A673 (cell line): ENCODE measurements around the gene TADA3. TPM values are rescaled to one million over a fixed set of nuclear protein-coding genes. Genes with fewer than 3 reads are reported as not detected.
A peak's percentile ranks its signal among the peaks of the same experiment; 100 is the strongest.

Source experiments
- BruUV-seq: library from RNA; stranded (reverse); fragments of 400-500 nt; replicated peaks from 2 replicates; lab custom pipeline; 2021; lab: Mats Ljungman, UMichigan
- CTCF ChIA-PET: fragments of 300-600 bp; sonication (Branson Sonifier 250); formaldehyde crosslinking; loops from one replicate; lab custom pipeline; 2022; ENCODE audit warnings: antibody characterized with exemption; lab: Charles Lee
- POLR2A ChIA-PET: fragments of 300-600 bp; sonication (Branson Sonifier 250); formaldehyde crosslinking; loops from one replicate; lab custom pipeline; 2022; ENCODE audit warnings: antibody characterized with exemption; ENCODE audit not compliant: low non-redundant PET; lab: Charles Lee
- DNase-seq: peaks from one replicate; pipeline ENCODE4 v3.0.0-alpha.2; 2015; ENCODE audit warnings: low spot score
- H3K27ac ChIP-seq: fragments of 200-600 bp; sonication (generic); 2 replicates; pipeline ENCODE4 v1.5.1; 2016; ENCODE audit warnings: mixed run types, low read depth, mild to moderate bottlenecking, mixed read lengths, antibody characterized with exemption, low read length; ENCODE audit not compliant: poor library complexity, severe bottlenecking
- H3K27me3 ChIP-seq: fragments of 200-600 bp; sonication (generic); replicated peaks from 2 replicates; pipeline ENCODE4 v1.6.1; 2017; ENCODE audit warnings: mixed run types, low read depth, mild to moderate bottlenecking, mixed read lengths, antibody characterized with exemption, low read length; ENCODE audit not compliant: insufficient read depth, poor library complexity
- H3K36me3 ChIP-seq: fragments of 200-600 bp; sonication (generic); 2 replicates; pipeline ENCODE4 v1.6.1; 2016; ENCODE audit warnings: mixed run types, mild to moderate bottlenecking, mixed read lengths, antibody characterized with exemption, low read length; ENCODE audit not compliant: insufficient read depth, poor library complexity, severe bottlenecking
- H3K4me1 ChIP-seq: fragments of 200-600 bp; sonication (generic); 2 replicates; pipeline ENCODE4 v1.6.1; 2017; ENCODE audit warnings: mixed run types, mild to moderate bottlenecking, mixed read lengths, antibody characterized with exemption, low read length; ENCODE audit not compliant: insufficient read depth, poor library complexity, severe bottlenecking
- H3K4me3 ChIP-seq: fragments of 200-600 bp; sonication (generic); 2 replicates; pipeline ENCODE4 v1.5.1; 2016; ENCODE audit warnings: low read depth, mixed run types, mild to moderate bottlenecking, mixed read lengths, low read length; ENCODE audit not compliant: poor library complexity, severe bottlenecking
- H3K9me3 ChIP-seq: fragments of 200-600 bp; sonication (generic); 2 replicates; pipeline ENCODE4 v1.6.1; 2016; ENCODE audit warnings: mixed run types, low read depth, mild to moderate bottlenecking, mixed read lengths, antibody characterized with exemption, low read length; ENCODE audit not compliant: poor library complexity, severe bottlenecking
- CTCF ChIP-seq: fragments of 300-800, 200-600 bp; sonication (generic); conservative IDR thresholded peaks from 2 replicates; pipeline ENCODE4 v1.5.1; 2017; ENCODE audit warnings: low read depth, mild to moderate bottlenecking, antibody characterized with exemption, low read length, moderate library complexity, mixed read lengths
- EZH2 ChIP-seq: fragments of 200-600 bp; sonication (generic); IDR thresholded peaks from 2 replicates; pipeline ENCODE4 v1.6.1; 2017; ENCODE audit warnings: borderline replicate concordance, low read depth, mild to moderate bottlenecking, mixed read lengths, antibody characterized with exemption, low read length; ENCODE audit not compliant: poor library complexity, severe bottlenecking
- intact Hi-C: fragments of 100-400 bp; cut with micrococcal nuclease; formaldehyde crosslinking; loops from one replicate; pipeline ENCODE4 v1.10.0; 2022; ENCODE audit not compliant: unreplicated experiment
- total RNA-seq: library from RNA; stranded (reverse); gene quantifications from 2 replicates; pipeline ENCODE4 v1.2.3, GENCODE V29; 2021

Gene TADA3
- total RNA-seq, 1 experiment from 2014 or later: 46.1 TPM

GRCh38 chr3:9732740-9733115 is 59.5 kb downstream of the TADA3 start:
- TF ChIP-seq CTCF: no peak
- no peak for TF ChIP-seq EZH2
- Histone ChIP-seq H3K9me3 (no peaks in the 10 kb centered on the region), H3K27ac (peak overlapping the region; percentile 99), H3K36me3 (peaks cover 36% of the 10 kb centered on the region), H3K4me1 (peaks cover 12% of the 10 kb centered on the region), H3K4me3 (peak overlapping the region; percentile 100), H3K27me3 (no peaks in the 10 kb centered on the region)
- CTCF ChIA-PET: no interaction called here
- intact Hi-C loops: loop anchor here (10.0 kb wide), 1 partner anchor 228 kb away; no protein-coding TSS in a partner anchor
- no peak for DNase-seq
- TSS peak; percentile 34 for BruUV-seq
- POLR2A ChIA-PET: no interaction called here

DNA sequence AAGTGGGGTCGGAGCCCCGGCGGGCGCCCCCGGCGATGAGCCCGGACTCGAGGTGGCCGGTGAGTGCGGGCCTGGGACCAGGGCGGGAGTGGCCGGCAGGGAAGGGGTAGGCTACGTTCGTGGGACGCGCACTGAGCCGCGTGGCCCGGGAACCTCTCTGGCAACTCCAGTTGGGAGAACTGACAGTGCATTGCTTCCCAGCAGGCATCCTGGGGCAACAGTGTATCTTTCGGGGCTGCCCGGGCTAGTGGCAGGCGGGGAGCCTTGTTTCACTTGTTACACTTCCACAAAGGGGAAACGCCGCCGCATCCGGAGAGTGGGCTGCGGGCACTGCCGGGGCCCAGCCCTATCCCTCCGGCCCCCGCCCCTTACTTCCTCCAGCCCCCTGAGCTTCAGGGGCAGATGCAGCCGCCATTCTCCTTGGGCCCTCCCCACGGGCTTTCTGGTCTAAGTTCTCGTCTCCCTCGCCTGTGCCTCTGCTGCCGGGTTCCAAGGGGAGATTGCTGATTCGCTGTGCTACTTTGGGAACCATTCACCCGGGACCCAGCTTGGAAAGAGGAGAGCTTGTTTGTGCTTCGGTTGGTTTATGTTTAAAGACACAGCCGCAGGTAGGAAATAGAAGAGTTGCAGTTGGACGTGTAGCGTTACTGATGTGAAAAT is 60.1 kb downstream of the TADA3 start:
- no peak for DNase-seq
- Histone ChIP-seq H3K27me3 (no peaks in the 10 kb centered on the region), H3K27ac (peak overlapping the region; percentile 99), H3K9me3 (no peaks in the 10 kb centered on the region), H3K4me1 (peaks cover 12% of the 10 kb centered on the region), H3K4me3 (peak overlapping the region; percentile 100), H3K36me3 (peaks cover 31% of the 10 kb centered on the region)
- BruUV-seq: no TSS peak
- intact Hi-C loops: loop anchor here (10.0 kb wide), 1 partner anchor 227 kb away; no protein-coding TSS in a partner anchor
- POLR2A ChIA-PET: no interaction called here
- CTCF ChIA-PET: no interaction called here
- no peak for TF ChIP-seq EZH2
- no peak for TF ChIP-seq CTCF

DNA sequence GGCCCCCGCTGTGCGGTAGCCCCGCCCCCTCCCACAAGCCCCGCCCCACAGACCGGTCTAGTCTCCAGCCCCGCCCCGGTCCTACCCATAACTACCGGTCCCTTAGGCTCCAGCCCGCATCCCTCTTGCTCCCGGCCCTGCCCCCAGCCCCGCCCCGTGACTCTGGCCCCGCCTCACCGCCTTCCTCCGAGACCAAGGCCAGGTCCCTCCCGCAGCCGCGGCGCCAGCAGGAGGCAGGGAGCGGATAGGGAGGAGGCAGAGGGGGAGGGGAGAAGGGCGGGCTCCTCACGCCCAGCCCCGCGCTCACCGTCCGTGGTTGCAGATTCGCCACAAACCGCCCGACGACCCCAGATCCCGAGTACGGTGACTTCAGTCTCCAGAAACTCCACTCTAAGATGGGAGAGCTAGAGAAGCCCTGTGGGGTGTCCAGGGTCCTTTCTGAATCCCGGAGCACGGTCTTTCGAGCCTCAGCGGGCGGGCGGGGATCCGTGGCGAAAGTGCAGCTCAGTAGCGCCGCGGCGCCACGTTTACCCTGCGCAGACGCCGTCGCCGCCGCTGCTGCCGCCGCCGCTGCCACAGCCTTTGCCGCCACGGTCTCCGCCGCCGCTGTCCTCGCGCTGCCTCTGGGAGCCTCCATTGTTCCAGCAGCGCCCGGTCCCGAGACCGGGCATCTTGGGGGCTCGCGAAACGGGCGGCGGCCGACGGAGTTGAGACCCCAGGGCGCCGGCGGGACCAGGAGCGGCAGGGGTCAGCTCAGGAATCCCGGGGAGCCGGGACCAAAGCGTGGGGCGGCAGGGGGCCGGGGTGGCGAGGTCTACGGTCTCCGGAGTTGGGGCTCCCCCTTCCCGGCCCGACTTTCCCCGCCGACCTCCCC is 60.8 kb downstream of the TADA3 start, which contains the start of gene BRPF1:
Gene BRPF1, plus strand, starts transcription at position 530 of the 874 bp plus-strand sequence. CDS start 2,406 bp downstream, outside the sequence.
- TF ChIP-seq CTCF (no peak), EZH2 (no peak)
- POLR2A ChIA-PET: no interaction called here
- intact Hi-C loops: loop anchor here (1.0 to 10.0 kb wide), 2 partner anchors 19 to 227 kb away; no protein-coding TSS in a partner anchor

More for the DNA sequence above, 60.8 kb downstream of the TADA3 start, which contains the start of gene BRPF1:
- Histone ChIP-seq H3K9me3 (no peaks in the 10 kb centered on the region), H3K4me3 (peak within 1 kb of the TSS; percentile 100), H3K4me1 (peaks cover 12% of the 10 kb centered on the region), H3K36me3 (peaks cover 26% of the 10 kb centered on the region), H3K27me3 (no peaks in the 10 kb centered on the region), H3K27ac (peak within 1 kb of the TSS; percentile 99)
- CTCF ChIA-PET: no interaction called here
- DNase-seq: peak; percentile 100
- no TSS peak for BruUV-seq
